Nasal cavity respiratory epithelium epithelial cell of viscerocranial mucosa (primary cell): Measurements from ENCODE around the gene CLCF1. TPM values are rescaled to one million over a fixed set of nuclear protein-coding genes. Genes with fewer than 3 reads are reported as not detected.

Experiments used
- total RNA-seq: library from RNA; depleted of rRNA; stranded (reverse); fragments of >200 nt; gene quantifications from 2 replicates; pipeline ENCODE4 v1.2.3, GENCODE V29; 2014

The CLCF1 gene
- total RNA-seq, result 3.2 and 3.8 TPM in 2 replicates

DNA sequence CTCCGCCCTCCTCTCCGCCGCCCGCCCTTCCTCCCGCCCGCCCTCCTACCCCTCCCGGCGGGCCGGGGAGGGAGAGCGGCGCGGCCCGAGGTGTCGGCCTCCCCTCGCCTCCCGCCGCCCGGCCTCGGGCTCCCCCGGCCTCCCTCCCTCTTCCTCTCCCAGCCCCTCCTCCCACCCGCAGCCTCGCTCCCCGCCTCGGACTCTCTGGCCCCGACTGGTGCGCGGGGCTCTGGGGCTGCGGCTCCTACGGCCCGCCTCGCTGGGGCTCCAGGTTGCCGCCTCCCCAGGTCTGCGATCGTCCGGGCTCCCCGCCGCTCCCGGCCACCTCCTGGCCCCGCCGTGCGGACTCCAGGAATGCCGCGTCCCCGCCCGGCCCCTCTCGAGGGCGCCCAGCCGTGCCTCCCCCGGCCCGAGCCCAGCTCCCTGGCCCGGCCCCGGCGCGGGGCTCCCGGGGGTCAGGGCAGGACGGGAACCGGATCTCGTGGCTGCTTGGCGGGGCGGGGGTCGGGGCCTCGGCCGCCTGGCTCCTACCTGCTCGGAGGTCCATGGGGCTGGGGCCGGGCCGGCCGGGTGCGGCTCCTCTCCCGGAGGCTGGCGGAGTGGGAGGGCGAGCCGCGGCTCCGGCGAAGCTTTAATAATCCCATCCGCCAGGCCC lies at the start of gene CLCF1:
TSS of gene CLCF1 (minus strand) at position 606 of the 655 bp plus-strand sequence. CDS start at position 547, 59 bp downstream.

GRCh38 chr11:67415501-67416304 lies 42.3 kb upstream of the CLCF1 start, which contains the start of gene CARNS1:
Gene CARNS1, plus strand, starts transcription at chr11:67415678. Its CDS starts 522 bp downstream, at chr11:67416200.

GRCh38 chr11:67401495-67402191 lies 28.2 kb upstream of the CLCF1 start, which contains the start of gene PPP1CA:
Gene PPP1CA, minus strand, starts transcription at chr11:67401858. Its CDS starts 76 bp downstream, at chr11:67401782.

DNA sequence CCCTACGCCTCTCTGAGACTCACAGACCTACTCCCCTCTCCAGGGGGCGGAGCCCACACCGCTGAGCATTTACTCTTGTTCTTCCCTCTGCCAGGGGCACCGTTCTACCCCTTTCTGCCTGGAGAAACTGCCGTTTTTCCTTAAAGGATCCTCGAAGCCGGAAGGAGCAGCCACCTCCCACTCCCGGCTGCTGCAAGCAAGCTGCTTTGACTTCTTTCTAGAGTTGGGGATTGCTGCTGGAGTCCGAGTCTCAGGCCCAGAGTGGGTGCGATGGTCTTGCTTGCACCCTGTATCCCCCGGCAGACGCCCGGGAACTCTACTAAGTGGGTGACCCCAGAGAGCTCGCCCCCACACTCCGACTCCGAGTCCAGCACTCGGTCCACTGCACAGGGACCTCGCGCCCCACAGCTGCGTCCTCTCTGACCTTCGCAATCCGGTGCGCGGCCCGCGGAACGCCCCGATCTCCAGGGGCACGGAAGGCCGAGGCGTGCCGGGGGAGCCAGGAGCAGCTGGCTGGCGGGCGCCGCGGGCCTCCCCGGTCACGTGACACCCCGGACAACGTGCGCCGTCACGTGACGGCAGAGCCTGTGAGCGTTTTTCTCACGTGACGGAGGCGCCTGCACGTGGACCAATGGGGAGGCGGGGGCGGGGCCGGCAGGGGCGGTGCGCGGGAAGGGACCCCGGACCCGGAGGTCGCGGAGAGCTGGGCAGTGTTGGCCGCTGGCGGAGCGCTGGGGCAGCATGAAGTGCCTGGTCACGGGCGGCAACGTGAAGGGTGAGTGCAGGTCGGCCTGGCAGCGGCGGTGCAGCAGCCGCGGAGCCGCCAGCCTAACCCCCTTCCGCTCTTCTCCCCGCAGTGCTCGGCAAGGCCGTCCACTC lies 18.1 kb upstream of the CLCF1 start, which contains the start of gene RAD9A:
TSS of gene RAD9A (plus strand) at position 683 of the 879 bp plus-strand sequence. CDS start at position 742, 59 bp downstream.

DNA sequence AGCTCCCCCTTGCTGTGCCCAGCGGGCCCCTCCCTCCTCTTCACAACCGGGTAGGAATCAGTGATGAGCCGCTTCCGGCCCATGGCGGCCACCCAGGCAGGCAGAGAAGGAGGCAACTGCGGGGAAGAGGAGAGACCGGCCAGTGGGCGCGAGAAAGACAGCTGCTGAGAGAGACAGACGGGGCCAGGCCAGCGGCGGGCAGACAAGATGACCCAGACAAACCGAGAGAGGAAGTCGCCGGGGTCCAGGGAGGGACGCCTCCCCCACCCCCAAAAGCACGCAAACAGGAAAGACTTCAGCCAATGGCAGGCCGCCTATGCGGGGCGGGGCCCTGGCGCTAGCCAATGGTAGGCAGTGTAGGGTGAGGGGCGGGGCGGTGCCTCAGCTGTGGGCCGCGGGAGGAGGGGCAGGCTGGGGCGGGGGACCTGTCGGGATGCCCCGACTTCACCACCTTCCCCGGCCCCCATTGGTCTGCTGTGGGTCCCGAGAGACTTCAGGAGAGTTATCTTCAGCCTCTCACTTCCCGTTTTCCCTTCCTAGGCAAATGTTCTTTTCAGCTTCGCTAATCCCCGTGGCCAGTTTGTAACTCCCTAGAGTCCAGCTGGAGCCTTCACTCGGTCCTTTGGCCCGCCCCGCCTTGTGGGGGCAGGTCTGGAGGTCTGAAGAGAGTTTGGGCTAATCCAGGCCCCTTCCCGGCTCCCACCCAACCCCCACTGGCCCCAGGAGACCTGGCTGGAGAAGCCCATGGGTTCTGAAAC lies 19.9 kb downstream of the CLCF1 start, which contains the start of gene POLD4:
TSS of gene POLD4 (minus strand) at position 230 of the 758 bp plus-strand sequence. CDS start at position 83, 147 bp downstream.

Other genes starting within 250 kb of the CLCF1 start
- gene GRK2, start 107.1 kb downstream of the CLCF1 start, total RNA-seq, result 66.6 and 96.4 TPM in 2 replicates
- 34.9 and 57.0 TPM in 2 replicates for gene ANKRD13D, start 84.3 kb downstream of the CLCF1 start, total RNA-seq
- 26.0 and 46.7 TPM in 2 replicates for gene SSH3, start 70.1 kb downstream of the CLCF1 start, total RNA-seq
- 28.0 and 29.8 TPM in 2 replicates for gene POLD4, start 20.1 kb downstream of the CLCF1 start, total RNA-seq
- gene RAD9A, start 18.4 kb upstream of the CLCF1 start, total RNA-seq, result 5.6 and 7.9 TPM in 2 replicates
- 116 and 139 TPM in 2 replicates for gene PPP1CA, start 28.3 kb upstream of the CLCF1 start, total RNA-seq
- not detected in 2 replicates for gene TBC1D10C, start 30.5 kb upstream of the CLCF1 start, total RNA-seq
- gene CARNS1, start 42.1 kb upstream of the CLCF1 start, total RNA-seq, result under 0.01 TPM in 1 of 2 replicates, not detected in the other
- gene RPS6KB2, start 54.9 kb upstream of the CLCF1 start, total RNA-seq, result 46.5 and 72.5 TPM in 2 replicates
- gene PTPRCAP, start 64.1 kb upstream of the CLCF1 start, total RNA-seq, result 0.28 TPM in 1 of 2 replicates, not detected in the other
- gene CORO1B, start 69.9 kb upstream of the CLCF1 start, total RNA-seq, result 100 and 118 TPM in 2 replicates
- gene GPR152, start 79.1 kb upstream of the CLCF1 start, total RNA-seq, result not detected in 2 replicates
- not detected in 2 replicates for gene CABP4, start 81.8 kb upstream of the CLCF1 start, total RNA-seq
- 19.8 and 57.7 TPM in 2 replicates for gene TMEM134, start 95.7 kb upstream of the CLCF1 start, total RNA-seq
- 41.6 and 46.8 TPM in 2 replicates for gene AIP, start 109.4 kb upstream of the CLCF1 start, total RNA-seq
- gene PITPNM1, start 131.8 kb upstream of the CLCF1 start, total RNA-seq, result 22.9 and 32.5 TPM in 2 replicates
- 19.3 and 32.5 TPM in 2 replicates for gene CDK2AP2, start 134.6 kb upstream of the CLCF1 start, total RNA-seq
- not detected in 2 replicates for gene CABP2, start 149.8 kb upstream of the CLCF1 start, total RNA-seq
- gene GSTP1, start 210.2 kb upstream of the CLCF1 start, total RNA-seq, result 1,128 and 1,985 TPM in 2 replicates
- gene NDUFV1, start 233.3 kb upstream of the CLCF1 start, total RNA-seq, result 150 and 196 TPM in 2 replicates